Mononuclear cell (primary cell): ENCODE measurements around the gene MBD2. TPM values are rescaled to one million over a fixed set of nuclear protein-coding genes. Genes with fewer than 3 reads are reported as not detected.
A peak's percentile ranks its signal among the peaks of the same experiment; 100 is the strongest.

ENCODE experiments used
- H3K27me3 ChIP-seq: 2 replicates; pipeline ENCODE4 v1.6.0; 2011; ENCODE audit warnings: low read length, control low read depth; ENCODE audit not compliant: insufficient read depth
- H3K4me1 ChIP-seq: 2 replicates; pipeline ENCODE4 v1.5.1; 2011; ENCODE audit warnings: mild to moderate bottlenecking, low read length, control low read depth; ENCODE audit not compliant: insufficient read depth
- H3K4me3 ChIP-seq: 2 replicates; pipeline ENCODE4 v1.5.1; 2011; ENCODE audit warnings: mild to moderate bottlenecking, low read length, moderate library complexity
- H3K9me3 ChIP-seq: 2 replicates; pipeline ENCODE4 v1.5.1; 2011; ENCODE audit warnings: low read depth, mild to moderate bottlenecking, control low read depth, low read length
- total RNA-seq: library from RNA; depleted of rRNA; stranded (reverse); fragments of >200 nt; gene quantifications from one replicate; pipeline ENCODE4 v1.2.3, GENCODE V29; 2012

MBD2 gene
- total RNA-seq, 1 donor = 51.3 TPM

DNA sequence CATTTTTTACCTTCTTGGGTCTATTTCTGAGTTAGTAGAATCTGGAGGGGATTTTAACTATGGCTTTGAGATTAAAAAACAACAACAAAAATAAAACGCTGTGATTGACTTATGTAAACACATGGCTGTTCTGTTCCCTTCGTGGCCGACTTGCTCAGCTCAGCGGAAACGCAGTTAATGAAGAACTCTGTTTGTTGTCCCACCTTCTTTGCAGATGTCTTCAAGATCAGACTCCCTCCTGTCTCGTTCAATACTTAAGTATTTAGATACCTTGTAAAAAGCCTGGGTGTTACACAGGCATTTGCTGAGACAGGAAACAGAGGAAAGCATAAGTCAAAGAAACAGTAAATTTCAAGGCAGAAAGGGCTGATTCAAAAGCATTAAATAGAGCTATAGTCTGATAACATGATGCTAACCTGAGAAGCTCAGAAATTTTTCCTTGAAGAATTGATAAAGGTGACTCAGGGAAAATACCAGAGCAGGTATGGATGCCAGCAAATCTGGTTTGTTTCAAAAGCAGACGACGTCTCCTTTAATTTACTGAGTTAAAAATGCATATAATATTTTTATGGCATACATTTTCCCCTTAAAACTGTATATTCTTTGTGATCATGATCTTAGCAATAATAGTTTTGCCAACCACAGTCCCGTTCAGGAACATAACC is 23.2 kb upstream of the MBD2 start:
- H3K27me3 ChIP-seq = no peaks in the 10 kb centered on the region
- no peak overlapping the region for H3K4me3 ChIP-seq
- H3K4me1 ChIP-seq = peaks cover 42% of the 10 kb centered on the region
- H3K9me3 ChIP-seq = no peaks in the 10 kb centered on the region

DNA sequence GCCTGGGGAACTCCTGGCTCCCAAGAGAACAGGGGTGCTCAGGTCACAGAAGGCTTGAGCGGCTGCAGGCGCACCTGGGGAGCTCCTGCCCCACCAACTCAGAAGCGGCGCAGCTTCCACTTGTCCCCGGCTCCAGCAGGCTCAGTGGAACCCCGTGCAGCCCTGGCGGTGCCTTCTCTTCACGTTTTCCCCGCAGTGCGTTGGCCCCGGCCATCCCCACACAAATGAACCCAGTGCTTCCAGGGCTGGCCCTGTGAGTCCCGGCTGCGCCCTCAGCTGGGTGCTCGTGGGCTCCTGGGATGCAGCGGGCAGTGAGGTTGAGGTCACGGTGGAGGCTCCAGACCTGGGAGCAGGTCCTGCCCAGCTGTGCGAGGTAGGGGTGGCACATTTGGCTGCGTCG is 17.9 kb upstream of the MBD2 start:
- Histone ChIP-seq H3K9me3 (no peaks in the 10 kb centered on the region), H3K27me3 (no peaks in the 10 kb centered on the region), H3K4me3 (no peak overlapping the region), H3K4me1 (peaks cover 50% of the 10 kb centered on the region)

DNA sequence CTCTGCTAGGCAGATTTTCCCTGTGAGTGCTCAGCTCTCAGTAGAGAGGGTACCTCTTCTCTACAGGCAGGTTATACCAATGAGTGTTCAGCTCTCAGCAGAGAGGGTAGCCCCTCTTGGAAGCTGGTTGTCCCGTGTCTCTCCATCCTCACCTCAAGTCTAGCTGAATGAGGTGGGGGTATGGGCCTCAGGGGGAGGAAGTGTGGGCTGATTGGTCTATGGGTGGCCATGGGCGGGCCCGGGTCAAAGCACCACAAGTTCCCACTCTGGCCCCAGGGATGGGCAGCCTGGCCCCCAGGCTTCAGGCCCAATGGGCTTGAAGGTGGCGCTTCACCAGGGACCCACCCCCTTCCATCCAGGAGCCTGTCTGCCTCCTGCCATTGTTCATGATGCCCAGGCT is 17.0 kb upstream of the MBD2 start:
- Histone ChIP-seq H3K4me1 (peaks cover 41% of the 10 kb centered on the region), H3K4me3 (no peak overlapping the region)

DNA sequence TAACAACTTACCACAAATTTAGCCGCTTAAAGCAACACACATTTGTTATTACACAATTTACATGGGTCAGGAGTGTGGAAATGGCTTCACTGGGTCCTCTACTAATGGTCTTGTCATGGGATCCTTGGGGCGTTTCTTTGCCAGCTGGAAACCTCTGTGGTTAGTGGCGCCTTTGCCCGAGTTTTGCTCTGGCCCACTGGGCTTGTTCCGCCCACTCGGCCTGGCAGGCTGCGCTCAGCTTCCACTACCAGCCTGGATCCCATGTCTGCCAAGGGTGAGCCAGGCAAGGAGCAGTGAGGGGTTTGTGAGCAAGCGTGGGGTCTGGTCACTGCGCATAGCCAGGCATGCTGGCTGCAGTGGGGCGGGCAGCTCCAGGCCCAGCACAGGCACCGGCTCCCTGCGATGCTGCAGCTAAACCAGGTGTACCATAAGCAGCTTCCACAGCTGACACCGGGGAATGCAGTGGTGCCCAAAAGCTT is 16.2 kb upstream of the MBD2 start:
- no peaks in the 10 kb centered on the region for H3K9me3 ChIP-seq
- H3K4me3 ChIP-seq = no peak overlapping the region
- peaks cover 40% of the 10 kb centered on the region for H3K4me1 ChIP-seq
- H3K27me3 ChIP-seq = no peaks in the 10 kb centered on the region

More for the DNA sequence above, 17.0 kb upstream of the MBD2 start:
- H3K27me3 ChIP-seq = no peaks in the 10 kb centered on the region
- H3K9me3 ChIP-seq = no peaks in the 10 kb centered on the region

DNA sequence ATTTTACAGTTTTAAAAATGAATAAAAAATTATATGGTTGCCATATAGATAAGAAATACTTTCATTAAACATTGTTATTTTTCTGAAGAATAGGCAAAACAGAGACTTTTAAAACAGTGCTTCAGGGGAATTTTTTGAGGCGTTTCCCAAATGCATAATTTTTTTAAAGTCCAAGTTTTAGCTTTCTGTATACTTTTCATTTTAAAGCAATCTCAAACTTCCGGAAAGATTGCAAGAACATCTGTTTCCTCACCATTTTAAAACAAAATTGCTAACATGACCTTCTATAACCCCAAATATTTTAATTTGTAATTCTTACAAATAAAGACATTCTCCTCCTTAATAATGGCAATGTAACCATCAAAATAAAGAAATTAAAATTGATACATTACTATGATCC is 15.1 kb upstream of the MBD2 start:
- peaks cover 40% of the 10 kb centered on the region for H3K4me1 ChIP-seq

DNA sequence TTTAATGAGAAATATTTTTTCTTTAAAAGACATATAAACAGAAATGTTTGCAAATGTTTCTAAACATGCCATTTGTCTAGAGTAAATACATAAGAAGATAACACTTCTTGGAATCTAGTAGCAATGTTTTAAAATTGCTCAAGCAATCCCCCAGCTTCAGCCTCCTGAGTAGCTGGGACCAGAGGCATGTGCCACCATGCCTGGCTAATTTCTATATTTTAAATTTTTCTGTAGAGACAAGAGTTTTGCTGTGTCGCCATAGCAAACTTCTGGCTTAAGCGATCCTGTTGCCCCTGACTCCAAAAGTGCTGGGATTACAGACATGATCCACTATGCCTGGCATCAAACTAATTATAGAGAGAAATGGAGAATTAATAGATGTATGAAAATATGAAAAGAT is 14.6 kb upstream of the MBD2 start:
- peaks cover 40% of the 10 kb centered on the region for H3K4me1 ChIP-seq
- no peaks in the 10 kb centered on the region for H3K9me3 ChIP-seq
- H3K27me3 ChIP-seq = no peaks in the 10 kb centered on the region
- H3K4me3 ChIP-seq = no peak overlapping the region

More for the DNA sequence above, 15.1 kb upstream of the MBD2 start:
- Histone ChIP-seq H3K27me3 (no peaks in the 10 kb centered on the region), H3K4me3 (no peak overlapping the region), H3K9me3 (no peaks in the 10 kb centered on the region)

DNA sequence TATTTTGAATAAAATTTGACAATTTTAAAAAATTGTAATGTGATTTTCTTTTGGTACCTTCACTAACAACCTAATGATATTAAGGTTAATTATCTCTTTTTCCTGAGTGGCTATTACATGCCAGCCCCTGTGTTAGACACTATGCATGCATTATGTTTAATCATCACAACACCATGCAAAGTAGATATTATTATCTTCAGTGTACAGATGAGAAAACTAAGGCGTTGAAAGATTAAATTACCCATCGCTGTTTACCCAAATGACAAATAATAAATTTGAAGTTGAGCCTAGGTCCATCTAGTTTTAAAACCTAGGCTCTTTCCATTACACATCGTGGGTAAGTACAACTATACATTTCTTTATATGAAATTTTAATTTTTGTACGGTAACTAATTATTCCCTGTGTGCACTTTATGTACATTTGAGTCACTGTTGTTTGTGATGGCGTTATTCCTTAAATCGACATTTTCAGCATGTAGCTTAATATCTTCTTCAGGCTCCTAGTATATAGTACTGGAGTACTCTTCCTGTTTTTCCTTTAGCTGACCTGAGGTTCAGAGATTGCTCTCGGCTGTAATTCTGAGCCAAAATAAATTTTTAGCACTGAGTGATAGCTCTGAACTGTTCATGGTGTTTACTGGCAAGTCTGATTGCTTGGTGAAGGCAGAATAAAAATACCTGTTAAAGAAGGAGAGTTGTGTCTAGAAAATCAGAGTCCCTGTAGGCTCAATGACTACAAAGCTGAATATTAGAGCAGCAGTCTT is 13.9 kb upstream of the MBD2 start:
- Histone ChIP-seq H3K27me3 (no peaks in the 10 kb centered on the region), H3K9me3 (no peaks in the 10 kb centered on the region), H3K4me1 (peaks cover 40% of the 10 kb centered on the region), H3K4me3 (no peak overlapping the region)

DNA sequence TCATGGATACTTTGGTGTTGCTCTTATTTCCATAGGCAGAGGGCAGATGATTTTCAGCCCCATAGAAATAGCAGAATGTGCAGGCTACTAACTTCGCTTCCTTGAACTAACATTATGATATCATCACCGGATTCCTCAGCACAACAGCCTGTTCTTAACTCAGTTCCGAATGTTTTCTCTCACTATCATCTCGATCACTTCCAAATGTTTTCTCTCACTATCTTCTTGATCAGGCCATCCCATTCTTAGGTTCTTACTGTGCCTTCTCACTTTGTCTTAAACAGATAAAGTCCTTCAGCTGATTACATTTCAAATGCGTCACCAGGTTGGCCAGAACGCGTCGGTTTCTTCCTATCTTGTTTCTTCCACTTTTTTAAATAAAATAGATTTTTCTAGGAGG is 11.4 kb upstream of the MBD2 start:
- Histone ChIP-seq H3K27me3 (no peaks in the 10 kb centered on the region), H3K9me3 (no peaks in the 10 kb centered on the region), H3K4me3 (no peak overlapping the region), H3K4me1 (peaks cover 27% of the 10 kb centered on the region)

DNA sequence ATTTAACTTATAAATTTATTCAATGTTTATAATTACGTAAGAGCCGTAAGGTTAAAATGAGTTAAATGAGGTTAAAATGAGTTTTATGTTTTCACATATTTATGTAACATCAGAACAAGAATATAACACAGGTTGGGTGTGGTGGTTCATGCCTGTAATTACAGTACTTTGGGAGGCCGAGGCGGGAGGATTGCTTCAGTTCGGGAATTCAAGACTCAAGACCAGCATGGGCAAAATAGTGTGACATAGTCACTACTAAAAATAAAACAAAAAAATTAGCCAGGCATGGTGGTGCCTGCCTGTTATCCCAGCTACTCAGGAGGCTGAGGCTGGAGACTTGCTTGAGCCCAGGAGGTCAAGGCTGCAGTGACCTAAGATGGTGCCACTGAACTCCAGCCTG is 9.3 kb upstream of the MBD2 start:
- no peaks in the 10 kb centered on the region for H3K9me3 ChIP-seq
- no peaks in the 10 kb centered on the region for H3K27me3 ChIP-seq
- H3K4me3 ChIP-seq = no peak overlapping the region
- H3K4me1 ChIP-seq = peaks cover 9% of the 10 kb centered on the region

DNA sequence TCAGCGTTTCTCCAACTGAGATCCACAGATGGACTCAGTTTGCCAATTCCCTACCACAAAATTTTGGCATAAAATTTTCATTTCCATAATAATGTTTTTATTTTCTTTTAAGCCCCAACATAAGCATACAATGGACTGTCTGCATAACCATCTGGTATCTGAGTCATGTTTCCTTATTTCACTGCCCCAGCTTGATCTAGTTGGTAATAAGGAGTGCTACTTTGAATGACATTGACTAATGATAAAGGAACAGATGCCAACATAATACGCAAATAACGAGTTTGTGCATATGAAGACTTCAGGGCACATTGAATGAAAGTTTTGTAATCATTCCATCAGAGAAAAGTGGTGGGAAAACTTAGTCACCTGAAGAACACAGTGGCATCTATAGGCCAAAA is 8.8 kb upstream of the MBD2 start:
- H3K4me1 ChIP-seq = peaks cover 4% of the 10 kb centered on the region
- no peaks in the 10 kb centered on the region for H3K9me3 ChIP-seq
- H3K27me3 ChIP-seq = no peaks in the 10 kb centered on the region
- no peak overlapping the region for H3K4me3 ChIP-seq

DNA sequence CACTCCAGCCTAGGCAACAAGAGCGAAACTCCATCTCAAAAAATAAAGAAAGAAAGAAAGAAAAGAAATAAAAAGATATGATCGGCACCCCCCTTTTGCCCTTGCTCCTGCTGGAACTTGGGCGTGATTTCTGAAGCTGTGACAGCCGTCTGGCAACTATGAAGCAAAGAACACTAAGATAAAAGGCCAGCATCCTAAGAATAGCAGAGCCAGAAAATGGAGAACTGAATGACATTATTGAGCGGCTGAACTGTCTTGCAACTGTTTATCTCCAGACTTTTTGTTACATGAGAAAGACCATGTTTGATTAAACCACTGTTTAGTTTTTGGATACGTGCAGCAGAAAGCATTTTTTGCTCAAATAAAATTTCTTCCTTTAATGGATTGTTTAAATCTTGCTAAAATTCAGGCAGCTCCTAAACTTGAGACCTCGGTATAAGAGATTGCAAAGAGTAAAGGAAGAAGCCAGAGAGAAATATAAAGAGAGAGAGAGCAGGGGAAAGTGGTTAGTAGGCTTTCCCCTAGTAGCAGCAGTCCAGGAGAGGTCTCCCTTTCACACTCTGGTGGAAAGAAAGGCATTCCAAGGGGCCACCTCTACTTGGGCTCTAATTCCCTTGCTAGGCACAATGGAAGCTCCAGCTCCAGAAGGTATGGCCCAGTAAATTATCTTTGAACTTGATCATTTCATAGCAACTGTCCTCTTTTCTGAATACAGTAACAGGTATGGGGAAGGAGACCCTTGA is 8.2 kb upstream of the MBD2 start:
- peaks cover 2% of the 10 kb centered on the region for H3K4me1 ChIP-seq
- no peaks in the 10 kb centered on the region for H3K9me3 ChIP-seq
- no peaks in the 10 kb centered on the region for H3K27me3 ChIP-seq
- no peak overlapping the region for H3K4me3 ChIP-seq

DNA sequence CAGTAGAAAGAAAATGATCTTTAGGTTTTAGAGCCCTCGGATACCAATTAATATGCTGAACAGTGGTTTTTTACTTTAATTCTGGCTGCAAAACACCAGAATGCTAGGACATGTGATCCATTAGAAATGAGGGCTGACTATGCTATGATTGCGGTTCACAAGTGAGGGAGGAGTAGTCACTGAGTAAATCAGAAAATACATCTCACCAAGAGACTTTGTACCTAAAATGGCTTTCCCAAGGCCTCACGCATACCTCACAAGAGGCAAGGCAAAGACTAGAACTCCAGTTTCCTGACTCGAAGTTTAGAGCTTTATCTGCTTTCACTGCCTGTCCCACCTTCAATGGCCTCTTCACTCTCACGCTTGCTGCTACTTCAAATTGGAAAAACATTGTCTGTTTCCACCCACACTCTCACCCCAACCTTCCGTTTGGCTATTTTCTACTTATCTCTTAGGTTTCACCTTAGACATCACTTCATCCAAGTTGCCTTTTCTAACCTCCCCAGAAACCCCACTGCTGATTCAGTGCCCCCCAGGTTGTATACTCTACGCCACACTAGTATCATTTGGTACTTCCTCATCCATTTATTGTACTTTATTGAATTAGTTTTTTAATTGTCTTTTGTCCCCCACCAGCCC is 5.1 kb upstream of the MBD2 start:
- H3K4me3 ChIP-seq = no peak overlapping the region
- H3K4me1 ChIP-seq = peaks cover 5% of the 10 kb centered on the region
- no peaks in the 10 kb centered on the region for H3K27me3 ChIP-seq
- H3K9me3 ChIP-seq = no peaks in the 10 kb centered on the region

DNA sequence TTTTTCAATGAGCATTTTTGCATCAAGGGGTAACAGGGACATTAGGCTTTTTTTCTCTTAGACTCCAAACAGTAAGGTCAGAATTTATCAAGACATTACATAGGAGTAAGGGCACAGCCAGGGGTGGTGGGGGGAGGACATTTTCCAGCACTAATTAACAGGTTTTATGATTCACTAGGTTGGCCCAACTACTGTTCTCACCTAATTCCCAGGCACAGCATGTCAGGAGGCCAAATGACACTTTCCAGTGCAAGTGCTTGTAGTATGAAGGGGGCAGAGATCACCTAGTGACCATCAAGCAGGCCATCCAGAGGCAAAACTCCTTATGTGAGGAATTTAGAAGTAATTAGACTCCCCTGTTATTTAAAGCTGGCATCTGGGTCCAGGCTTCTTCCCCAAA is 3.9 kb upstream of the MBD2 start:
- H3K4me1 ChIP-seq = peaks cover 9% of the 10 kb centered on the region
- no peaks in the 10 kb centered on the region for H3K9me3 ChIP-seq
- no peaks in the 10 kb centered on the region for H3K27me3 ChIP-seq
- no peak overlapping the region for H3K4me3 ChIP-seq

DNA sequence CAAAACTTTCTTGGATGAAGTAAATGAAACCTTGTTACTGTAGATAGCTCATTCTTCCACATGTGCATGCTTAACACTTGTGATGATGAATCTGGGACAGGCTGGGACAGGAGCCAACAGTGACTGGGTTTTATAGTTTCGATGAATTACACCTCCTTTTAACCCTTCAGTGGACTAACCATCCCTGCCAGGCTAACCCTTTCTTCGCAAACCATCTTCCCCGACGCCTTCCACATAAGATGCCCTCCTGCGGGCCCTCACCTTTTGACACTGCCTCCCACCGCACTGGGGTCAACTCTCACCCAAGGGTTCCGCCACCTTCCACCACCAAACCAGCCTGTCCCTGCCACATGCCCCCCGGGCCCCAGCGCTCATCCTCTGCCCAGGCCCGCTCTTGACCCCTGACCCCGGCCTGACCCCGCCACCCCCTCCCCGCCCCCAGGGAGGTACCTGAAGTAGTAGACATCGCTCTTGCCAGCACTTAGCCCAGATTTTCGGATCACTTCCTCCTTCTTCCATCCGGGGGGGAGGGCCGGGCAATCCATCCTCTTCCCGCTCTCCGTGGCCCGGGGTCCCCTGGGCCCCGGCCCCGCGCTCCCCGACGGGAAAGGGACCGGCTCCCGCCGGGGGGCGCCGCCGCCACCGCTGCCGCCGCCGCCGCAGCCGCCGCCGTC is 764 bp downstream of the MBD2 start:
- Histone ChIP-seq H3K4me3 (peak overlapping the region; percentile 41), H3K9me3 (no peaks in the 10 kb centered on the region), H3K27me3 (no peaks in the 10 kb centered on the region), H3K4me1 (peaks cover 43% of the 10 kb centered on the region)
